SKM-1 (cell line): ENCODE results near the gene IBSP.

Source experiments
- DNase-seq: peaks from one replicate; lab custom pipeline; 2025; ENCODE audit not compliant: unreplicated experiment; lab: John Stamatoyannopoulos, UW

The IBSP gene

GRCh38 chr4:87838205-87838604 is 38.9 kb downstream of the IBSP start:
- DNase-seq: no peak

GRCh38 chr4:87838890-87839591 is 39.7 kb downstream of the IBSP start:
- DNase-seq: peak; percentile 27

- no peak for DNase-seq
Measured at GRCh38 chr4:87839592-87839946, 40.2 kb downstream of the IBSP start.

- no peak for DNase-seq
Measured at GRCh38 chr4:87840149-87840548, 40.8 kb downstream of the IBSP start.

- peak; percentile 94 for DNase-seq
Measured at GRCh38 chr4:87843936-87844335, 44.6 kb downstream of the IBSP start.

GRCh38 chr4:87844452-87844851 is 45.1 kb downstream of the IBSP start:
- no peak for DNase-seq

- no peak for DNase-seq
Measured at GRCh38 chr4:87846226-87846625, 46.9 kb downstream of the IBSP start.

GRCh38 chr4:87848622-87849351 is 49.4 kb downstream of the IBSP start:
- DNase-seq: peak; percentile 73

GRCh38 chr4:87849612-87850011 is 50.3 kb downstream of the IBSP start:
- DNase-seq: peak; percentile 95

- DNase-seq: peak; percentile 85
Measured at GRCh38 chr4:87851332-87851731, 52.0 kb downstream of the IBSP start.

- DNase-seq: peak; percentile 21
Measured at GRCh38 chr4:87851953-87852352, 52.6 kb downstream of the IBSP start.

GRCh38 chr4:87853108-87853507 is 53.8 kb downstream of the IBSP start:
- DNase-seq: peak; percentile 55

GRCh38 chr4:87853891-87854290 is 54.5 kb downstream of the IBSP start:
- DNase-seq: no peak

GRCh38 chr4:87855559-87855958 is 56.2 kb downstream of the IBSP start:
- DNase-seq: no peak

GRCh38 chr4:87856816-87857215 is 57.5 kb downstream of the IBSP start:
- DNase-seq: no peak

GRCh38 chr4:87857789-87858188 is 58.4 kb downstream of the IBSP start:
- no peak for DNase-seq
